GM12801 (cell line): Measurements from ENCODE around the gene CTNNA2.

Experiments
- TF ChIP-seq, protein P1 (sequence below): IDR thresholded peaks from one replicate; pipeline ENCODE4 v1.5.1; 2011; ENCODE audit warnings: control low read depth; ENCODE audit not compliant: insufficient read length; ENCODE audit errors: extremely low read depth

Gene CTNNA2

DNA sequence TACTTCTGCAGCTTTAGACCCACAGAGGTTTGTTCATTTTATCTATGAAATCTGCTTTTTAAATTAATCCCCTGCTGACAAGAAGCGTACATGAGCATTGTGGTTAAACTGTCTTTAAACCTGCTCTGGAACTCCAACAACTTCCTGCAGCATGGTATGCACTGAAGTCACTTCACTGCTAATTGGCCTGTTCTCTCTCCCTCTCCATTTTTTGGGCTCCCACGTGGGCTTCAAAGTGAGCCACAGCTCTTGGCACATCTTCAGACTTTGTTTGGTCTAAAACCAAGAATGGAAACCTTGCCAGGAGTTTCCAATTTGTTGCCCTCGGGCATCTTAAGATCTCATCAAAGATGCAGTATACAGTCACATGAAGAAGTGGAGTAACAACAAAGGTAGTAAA lies 480.3 kb downstream of the CTNNA2 start:
- TF ChIP-seq, protein P1, sequence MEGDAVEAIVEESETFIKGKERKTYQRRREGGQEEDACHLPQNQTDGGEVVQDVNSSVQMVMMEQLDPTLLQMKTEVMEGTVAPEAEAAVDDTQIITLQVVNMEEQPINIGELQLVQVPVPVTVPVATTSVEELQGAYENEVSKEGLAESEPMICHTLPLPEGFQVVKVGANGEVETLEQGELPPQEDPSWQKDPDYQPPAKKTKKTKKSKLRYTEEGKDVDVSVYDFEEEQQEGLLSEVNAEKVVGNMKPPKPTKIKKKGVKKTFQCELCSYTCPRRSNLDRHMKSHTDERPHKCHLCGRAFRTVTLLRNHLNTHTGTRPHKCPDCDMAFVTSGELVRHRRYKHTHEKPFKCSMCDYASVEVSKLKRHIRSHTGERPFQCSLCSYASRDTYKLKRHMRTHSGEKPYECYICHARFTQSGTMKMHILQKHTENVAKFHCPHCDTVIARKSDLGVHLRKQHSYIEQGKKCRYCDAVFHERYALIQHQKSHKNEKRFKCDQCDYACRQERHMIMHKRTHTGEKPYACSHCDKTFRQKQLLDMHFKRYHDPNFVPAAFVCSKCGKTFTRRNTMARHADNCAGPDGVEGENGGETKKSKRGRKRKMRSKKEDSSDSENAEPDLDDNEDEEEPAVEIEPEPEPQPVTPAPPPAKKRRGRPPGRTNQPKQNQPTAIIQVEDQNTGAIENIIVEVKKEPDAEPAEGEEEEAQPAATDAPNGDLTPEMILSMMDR = no peak

DNA sequence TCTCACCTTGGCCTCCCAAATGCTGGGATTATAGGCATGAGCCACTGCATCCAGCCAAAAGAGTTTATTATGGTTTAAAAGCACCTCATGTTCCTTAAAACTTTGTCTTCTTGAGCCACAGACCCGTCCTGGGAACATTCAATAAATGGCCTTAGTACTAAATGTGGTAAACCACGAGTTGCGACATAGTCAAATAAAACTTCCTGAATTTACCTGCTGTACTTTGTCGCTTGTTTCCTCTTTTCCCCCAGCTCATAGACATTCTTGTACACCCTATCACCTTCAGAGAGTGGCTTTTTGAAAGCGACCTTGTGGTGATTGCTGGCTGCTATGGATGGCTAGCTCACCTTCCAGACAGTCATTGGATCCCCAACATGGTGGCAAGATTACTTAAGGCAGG lies 481.3 kb downstream of the CTNNA2 start:
- TF ChIP-seq, protein P1 = no peak

DNA sequence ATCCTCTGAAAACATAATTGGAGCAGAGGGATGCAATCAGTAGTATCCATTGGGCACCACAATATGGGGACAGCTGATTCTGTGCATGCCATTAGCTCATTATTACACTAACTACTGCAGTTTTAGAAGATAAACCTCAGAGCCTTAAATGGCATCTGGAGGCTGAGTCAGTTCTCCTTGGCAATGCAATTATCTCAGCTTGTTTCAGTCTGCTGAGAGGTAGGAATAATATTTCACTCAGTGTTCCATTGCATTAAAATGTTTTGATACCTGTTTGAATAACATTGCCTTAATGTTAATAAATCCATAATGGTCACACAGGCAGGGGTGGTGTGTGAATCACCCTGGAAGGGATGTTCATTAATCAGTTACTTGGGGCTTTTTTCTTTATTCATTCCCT lies 482.1 kb downstream of the CTNNA2 start:
- TF ChIP-seq, protein P1 = no peak

DNA sequence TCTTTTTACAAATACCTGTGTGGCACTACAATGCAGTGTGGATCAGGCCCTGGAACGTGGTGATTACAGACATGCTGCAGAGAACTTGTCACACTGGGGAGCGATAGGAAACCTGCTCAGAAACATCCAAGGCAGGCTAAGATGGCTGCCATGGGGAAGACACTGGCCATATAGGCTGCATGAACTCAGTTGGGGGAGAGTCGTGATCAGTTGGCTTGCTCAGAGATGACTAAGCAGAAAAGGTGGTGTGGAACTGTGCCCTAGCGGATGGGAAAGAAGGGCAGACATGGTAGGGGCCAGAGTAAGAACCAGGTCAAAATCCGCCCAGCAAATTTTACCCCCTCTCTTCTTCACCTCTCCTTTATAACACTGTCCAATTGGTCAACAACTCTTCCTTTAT lies 483.9 kb downstream of the CTNNA2 start:
- TF ChIP-seq, protein P1 = no peak

DNA sequence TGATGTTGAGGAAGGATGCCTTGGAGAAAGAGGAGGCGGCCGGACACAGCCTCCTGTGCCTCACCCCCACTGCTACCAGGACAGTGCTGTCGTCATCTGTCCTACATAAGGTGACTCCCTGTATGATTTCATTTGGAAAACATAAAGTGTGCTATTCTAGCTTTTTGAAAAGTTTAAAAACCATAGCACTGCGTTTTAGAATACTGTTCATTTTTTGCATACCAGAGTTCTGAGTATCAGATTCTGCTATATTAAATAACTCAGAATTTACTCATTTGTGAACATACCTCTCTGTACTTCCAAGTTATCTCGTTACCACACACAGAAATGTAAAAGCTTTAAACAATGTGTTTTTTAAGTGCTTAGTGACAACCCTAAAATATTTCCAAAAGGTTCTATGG lies 488.9 kb downstream of the CTNNA2 start:
- TF ChIP-seq, protein P1 = no peak

DNA sequence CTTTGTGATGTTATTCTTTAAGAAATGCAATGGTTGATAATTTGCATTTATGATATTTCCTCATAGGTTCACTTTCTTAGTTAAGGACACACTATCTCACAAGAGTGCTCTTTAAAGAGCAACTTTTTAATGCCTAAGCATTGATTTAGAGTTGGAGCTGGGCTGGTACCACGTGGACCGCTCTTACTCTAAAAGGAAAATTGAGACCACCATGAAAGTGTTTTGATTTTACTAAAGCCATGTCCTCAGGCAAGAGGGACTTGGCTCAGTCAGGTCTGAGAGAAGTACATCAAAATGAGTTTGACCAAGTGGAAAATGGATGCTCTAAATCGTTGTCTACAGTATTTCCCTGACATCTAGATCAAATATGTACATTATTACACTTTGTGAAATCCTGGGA lies 489.3 kb downstream of the CTNNA2 start:
- TF ChIP-seq, protein P1 = no peak

DNA sequence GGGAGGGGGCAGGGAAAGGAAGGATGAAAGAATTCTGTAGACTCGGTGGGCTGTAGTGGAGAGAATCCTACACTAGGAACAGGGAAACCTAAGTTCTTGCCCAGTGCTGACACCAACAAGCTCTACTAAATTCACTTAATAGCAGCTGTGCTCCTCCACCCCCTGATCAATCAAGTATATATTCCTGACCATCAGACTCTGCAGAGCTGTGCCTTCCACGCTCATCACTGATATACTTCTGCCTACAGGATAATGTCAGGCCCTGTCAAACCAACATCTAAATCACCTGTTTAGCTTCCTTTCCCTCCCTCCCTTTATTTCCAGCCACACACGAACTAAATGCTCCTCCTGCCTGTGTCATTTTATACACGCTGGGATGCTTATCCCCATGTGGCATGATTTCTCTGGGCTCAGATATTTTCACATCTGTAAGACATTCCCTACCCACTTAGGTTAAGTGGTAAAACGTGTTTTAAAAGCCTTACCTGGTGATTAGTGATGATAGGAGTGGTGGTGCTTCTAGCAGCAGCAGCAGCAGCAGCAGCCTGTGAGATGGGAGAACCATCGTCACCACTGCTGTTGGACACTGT lies 489.8 kb downstream of the CTNNA2 start:
- TF ChIP-seq, protein P1 = no peak
